Neural progenitor cell (in vitro differentiated cells): ENCODE data around the gene FHOD3.

Experiments used
- EZH2 ChIP-seq: fragments of 200-600 bp; sonication (generic); IDR thresholded peaks from 2 replicates; pipeline ENCODE4 v1.6.1; 2017; ENCODE audit warnings: antibody characterized with exemption, mild to moderate bottlenecking, moderate library complexity
- EZH2phosphoT487 ChIP-seq: fragments of 200-600 bp; sonication (generic); IDR thresholded peaks from 2 replicates; pipeline ENCODE4 v1.6.1; 2017; ENCODE audit warnings: antibody characterized with exemption
- TF ChIP-seq, protein P1 (sequence below): fragments of 200-600 bp; sonication (generic); IDR thresholded peaks from 2 replicates; pipeline ENCODE4 v1.5.1; 2017; ENCODE audit warnings: antibody characterized with exemption, mild to moderate bottlenecking

DNA sequence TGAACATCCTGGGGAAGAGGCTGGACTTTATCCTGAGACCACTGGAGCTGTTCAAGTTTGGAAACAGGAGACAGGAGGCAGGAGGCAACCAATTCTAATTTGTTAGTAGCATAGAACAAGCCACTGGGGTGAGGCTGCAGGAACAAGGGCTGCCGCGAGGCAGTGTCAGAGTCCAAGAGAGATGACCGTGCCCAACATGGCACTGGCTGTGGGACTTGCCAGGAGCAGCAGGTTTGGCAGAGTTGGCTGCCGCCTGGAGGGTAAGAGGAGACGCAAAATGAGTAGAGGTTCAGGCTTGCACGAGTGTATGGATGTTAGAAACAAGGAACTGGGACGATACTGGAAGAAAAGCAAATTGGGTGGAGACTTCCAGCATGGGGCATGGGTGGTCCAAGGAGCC, 362.8 kb downstream of the FHOD3 start:
- TF ChIP-seq, protein P1, sequence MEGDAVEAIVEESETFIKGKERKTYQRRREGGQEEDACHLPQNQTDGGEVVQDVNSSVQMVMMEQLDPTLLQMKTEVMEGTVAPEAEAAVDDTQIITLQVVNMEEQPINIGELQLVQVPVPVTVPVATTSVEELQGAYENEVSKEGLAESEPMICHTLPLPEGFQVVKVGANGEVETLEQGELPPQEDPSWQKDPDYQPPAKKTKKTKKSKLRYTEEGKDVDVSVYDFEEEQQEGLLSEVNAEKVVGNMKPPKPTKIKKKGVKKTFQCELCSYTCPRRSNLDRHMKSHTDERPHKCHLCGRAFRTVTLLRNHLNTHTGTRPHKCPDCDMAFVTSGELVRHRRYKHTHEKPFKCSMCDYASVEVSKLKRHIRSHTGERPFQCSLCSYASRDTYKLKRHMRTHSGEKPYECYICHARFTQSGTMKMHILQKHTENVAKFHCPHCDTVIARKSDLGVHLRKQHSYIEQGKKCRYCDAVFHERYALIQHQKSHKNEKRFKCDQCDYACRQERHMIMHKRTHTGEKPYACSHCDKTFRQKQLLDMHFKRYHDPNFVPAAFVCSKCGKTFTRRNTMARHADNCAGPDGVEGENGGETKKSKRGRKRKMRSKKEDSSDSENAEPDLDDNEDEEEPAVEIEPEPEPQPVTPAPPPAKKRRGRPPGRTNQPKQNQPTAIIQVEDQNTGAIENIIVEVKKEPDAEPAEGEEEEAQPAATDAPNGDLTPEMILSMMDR = no peak
- TF ChIP-seq EZH2phosphoT487 = no peak
- TF ChIP-seq EZH2 = no peak
